HK-2 (cell line): Measurements from ENCODE around the gene H2AZ1.
"Not testable (repeated sequence)": the region's sequence is repeated elsewhere in the genome, so short reads cannot be mapped to it uniquely, and the experiment has no call there.

Source experiments
- DNase-seq: peaks from one replicate; pipeline ENCODE4 v3.0.0-alpha.2; 2018; ENCODE audit not compliant: unreplicated experiment

The H2AZ1 gene

DNA sequence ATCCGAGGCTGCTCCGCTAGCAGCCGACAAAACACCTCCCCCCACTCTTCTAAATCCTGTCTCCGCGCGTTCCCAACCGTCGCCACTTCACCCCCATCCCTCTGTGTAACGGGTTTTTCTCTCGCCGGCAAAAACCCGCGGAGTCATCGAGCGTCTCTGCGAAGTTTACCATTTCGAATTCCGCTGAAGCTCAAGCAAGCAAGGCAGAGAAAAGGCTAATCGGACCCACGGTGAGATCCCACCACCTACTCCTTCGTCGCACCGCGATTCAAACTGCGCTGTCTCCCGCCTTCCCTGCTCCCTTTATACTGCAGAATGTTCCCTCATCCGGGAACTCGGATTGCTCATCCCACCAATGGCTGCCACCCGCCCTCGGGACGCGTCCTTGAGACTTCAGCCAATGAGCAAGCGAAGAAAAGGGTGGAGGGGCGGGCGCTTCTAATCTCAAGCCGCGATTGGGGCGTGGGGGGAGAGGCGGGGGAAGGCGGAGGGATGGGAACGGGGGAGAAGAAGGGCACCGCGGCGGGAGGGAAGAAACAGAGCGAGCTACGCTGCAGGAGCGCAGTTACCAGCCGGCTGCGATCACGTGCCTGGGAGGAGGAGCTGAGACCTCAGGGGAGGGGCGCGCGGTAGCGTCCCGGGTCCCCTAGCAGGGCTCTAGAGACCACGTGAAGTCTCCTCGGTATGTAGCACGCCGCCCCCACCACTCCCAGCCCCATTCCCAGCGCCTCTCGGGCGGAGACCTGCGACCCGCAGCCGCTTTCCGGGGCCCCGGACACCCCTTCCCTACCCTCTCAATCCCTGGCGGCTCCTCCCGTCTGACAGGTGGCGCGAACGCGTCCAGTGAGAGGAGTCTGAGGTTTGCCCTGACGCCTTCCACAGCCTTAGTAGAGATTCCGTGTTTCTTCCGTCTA, at the start of gene H2AZ1:
H2AZ1 (minus strand) TSS at position 277 of the 914 bp plus-strand sequence; CDS start at position 172, 105 bp downstream.
- DNase-seq, result peak; percentile 99

DNA sequence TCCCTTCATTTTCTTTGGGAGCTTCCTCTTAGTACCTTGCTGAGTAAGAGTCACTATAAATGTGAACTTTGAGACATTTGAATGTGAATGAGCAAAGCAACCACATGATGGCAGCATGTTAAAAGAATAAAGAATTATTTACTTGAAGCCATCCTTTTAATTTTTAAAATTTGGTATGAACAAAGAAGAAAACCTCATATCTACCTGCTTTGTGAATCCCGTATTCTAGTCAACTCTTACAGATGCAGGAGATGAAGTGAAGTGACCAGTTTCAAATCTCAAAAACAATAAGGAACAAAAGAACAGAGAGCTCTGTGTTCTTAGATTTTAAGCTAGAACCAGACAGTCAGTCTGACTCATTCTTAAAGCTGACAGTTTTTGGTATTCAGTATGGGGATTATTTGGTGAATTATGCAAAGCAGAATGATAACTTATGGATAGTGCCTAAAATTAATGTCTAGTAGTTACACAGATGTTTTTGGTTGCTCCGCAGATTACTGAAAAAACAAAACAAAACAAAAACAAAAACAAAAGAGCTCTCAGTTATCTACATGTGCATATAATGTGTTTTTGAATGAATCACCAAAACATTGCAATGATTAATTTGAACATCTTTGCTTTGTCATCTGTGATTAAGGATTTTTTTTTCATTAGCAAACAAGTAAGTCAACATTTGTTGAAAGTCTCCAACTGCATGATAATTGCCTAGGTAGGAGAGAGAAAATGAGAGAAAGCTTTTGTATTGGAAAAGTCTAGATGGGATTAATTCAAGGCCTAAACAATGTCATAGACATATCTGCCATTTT, 48.2 kb upstream of the H2AZ1 start:
- DNase-seq, result no peak

DNA sequence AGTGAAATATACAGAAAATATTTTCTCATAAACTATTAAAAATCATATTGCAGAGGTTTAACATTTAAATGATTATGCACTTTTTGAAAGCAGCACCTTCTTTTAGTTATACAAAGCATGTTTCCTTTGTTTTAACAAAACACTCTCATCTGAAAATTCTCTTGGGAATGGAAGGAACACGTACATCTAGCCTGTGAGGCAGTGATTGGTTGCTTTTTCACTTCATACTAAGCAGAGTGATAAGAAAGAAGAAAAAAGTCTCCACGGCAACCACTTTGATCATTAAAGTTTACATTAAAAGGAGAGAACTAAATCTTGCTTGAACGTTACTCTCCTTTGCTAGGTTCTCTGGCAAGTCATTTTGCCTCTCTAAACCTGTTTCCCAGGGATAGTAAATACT, 41.7 kb upstream of the H2AZ1 start:
- no peak for DNase-seq

DNA sequence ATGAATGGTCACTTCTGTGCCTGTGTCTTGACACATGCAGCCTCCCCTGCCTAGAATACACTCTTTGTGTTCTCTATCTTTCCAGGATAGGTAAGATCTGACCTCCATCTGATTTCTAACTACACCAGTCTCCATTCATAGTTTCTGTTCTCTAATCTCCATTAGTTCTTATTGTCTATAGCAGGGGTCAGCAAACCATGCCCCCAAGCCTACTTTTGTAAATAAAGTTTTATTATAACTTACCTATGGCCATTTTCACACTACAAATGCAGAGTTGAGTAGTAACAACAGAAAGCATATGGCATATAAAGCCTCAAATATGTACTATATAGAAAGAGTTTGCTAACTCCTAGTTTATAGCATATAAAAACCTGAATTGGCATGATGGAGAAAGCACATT, 37.6 kb upstream of the H2AZ1 start:
- DNase-seq, result no peak

DNA sequence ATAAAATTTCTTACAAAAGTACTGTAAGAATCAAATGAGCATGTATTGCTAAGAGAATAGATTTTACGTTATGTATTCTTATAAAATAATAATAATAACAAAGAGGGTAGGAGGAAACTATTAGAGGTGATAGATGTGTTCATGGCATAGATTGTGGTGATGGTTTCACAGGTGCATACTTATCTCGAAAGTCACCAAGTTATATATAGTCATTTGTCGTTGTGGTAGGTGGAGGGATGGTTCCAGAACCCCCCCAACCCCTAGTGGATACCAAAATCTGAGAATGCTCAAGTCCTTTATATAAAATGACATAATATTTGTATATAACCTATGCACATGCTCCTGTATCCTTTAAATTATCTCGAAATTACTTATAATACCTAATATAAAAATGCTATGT, 36.7 kb upstream of the H2AZ1 start:
- no peak for DNase-seq

DNA sequence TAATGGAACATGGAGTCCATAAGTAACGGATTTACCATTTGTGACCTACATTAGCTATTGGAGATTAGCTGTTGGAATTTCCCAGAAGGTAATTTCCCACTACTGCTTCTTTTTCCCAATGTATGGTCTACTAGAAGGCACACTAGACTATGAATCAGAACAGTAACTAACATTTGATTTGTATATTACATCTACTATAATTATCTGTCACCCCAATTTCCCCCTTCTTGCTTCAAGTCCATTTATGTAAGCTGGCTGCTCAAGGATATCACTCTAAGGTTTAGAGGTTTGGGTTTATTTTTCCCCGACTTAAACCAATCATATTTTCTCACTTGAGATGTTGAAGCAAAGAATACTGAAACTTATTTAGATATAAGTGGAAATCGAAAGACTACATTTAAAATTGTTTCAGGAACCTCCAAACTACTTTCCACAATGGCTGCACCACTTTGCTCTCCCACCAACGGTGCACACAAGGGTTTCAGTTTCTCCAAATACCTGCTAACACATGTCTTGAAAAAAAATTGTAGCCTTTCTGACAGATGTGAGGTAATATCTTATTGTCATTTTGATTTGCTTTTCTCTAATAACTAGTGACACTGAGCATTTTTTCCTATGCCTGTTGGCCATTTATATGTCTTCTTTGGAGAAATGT, 33.3 kb upstream of the H2AZ1 start:
- no peak for DNase-seq

DNA sequence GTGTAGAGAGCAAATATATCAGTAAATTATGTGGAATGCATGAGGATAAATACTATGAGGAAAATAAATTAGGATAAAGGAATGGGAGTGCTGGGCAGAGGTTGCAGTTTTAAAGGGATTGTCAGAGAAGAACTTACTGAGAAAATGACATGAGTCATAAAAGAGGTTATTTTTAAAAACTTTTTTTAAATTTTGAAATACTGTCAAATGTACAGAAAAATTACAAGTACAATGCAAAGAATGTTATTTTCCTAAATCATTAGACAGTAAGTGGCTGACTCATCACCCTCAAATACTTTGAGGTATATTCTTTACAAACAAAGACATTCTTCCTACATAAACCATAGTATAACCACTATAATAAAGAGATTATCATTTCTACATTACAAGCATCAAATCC, 29.8 kb upstream of the H2AZ1 start:
- DNase-seq, result no peak

DNA sequence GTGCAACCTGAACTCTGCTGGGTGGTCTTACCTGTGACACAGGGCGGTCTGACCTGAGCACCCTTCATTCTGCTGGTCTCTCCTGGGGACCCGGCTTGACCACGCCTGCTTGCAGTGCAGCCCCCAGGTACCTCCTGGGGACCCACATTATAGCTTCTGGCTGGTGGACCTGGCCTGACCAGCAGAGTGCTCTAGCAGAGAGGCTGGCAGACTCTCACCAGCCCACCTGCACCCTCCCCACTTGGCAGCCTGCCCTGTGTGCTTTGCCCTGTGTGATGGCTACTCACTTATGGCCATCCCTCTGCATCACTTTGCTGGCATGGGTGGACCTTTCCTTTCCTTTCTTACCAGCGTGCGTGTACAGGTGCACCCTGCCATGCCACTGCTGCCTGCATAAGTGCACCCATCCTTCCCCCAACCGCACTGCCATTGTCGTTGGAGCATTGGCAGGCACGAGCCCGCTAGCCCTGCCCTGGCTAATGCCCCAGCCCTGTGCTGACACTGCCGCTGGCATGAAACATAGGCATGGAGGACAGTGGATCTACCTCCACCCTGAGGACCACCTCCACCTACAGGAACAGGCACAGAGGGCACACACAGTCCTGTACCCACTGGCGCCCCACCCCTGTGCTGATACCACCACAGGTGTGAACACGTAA, 21.5 kb upstream of the H2AZ1 start:
- no peak for DNase-seq

DNA sequence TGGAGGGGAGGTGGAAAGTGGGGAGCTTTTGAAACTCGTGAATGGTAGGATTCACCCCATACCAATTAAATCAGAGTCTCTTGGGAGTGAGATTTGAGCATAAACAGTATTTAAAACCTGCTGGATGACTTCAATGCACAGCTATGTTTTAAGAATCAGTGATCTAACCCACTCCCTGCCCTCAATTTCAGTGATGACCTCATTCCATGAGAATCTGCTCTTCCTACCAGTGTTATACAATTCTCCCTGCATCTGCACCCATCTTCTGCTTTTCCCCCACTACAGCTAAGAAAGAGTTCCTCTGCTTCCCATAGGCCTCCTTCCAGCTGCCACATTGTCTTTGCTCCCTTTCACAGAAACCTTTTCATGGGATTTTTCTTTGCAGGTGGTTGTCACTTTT, 18.3 kb upstream of the H2AZ1 start:
- no peak for DNase-seq

DNA sequence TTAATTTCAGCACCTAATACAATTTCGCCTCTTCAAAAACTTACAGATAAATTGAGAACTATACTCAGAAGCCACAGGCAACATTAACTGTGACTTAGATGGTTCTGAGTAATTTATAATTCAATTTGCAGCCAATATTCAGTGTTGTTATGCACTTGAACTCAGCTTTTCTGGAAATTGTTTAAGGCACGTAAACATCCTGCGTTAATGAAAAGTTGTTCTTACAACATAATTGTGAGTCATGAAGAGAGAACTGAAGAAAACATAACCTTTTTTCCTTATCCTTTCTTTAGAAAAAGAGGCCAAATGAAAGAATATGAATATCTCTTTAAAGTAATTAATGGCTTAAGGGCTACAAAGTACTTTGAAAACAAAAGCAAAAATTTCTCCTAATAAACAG, 16.6 kb upstream of the H2AZ1 start:
- DNase-seq, result no peak

DNA sequence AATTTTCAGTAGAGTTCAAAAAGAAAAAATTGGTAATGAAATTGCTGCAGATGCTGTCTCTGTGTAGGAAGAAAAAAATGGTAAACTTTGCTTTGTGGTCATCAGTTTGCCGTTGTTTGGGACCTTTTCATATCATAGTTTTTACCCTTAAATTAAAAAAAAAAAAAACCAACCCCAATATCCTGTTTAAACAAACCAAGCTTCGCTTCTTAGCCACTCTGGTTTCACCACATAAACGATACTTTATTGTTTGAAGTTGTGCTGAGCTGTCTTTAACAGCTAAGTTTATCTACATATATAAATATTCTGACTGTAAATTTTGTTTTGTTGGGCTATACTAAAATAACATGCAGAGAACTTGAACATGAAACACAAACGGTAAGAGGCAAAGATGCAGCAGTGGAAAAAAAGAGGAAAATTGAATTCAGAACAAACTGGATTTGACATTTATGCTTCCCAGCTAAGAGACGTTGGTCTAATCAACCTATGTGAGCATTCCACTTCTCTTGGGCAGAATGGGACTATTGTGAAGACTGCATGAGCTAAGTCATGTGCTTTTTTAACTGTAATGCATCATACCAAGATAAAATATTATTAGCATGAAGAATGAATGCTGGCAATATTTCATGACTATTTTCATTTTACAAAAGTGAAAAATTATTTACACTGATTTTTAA, 15.7 kb upstream of the H2AZ1 start:
- DNase-seq, result no peak

DNA sequence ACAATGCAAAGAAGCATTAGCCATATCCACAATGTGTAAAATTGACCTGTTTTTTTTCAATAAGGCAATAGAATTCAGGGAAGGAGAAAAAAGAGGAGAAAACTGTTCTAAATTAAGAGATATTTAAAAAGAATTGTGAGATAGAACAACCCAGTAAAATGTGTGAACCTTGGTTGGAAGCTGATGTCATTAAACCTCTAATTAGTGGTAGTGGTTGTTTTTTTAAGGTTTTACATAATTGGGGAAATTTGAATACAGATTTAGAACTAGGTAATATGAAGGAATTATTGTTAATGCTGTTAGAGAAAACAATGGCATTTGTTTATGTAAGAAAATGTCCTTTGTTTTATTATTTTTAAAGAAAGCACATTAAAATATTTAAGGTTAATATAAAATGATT, 15.1 kb upstream of the H2AZ1 start:
- DNase-seq, result no peak

DNA sequence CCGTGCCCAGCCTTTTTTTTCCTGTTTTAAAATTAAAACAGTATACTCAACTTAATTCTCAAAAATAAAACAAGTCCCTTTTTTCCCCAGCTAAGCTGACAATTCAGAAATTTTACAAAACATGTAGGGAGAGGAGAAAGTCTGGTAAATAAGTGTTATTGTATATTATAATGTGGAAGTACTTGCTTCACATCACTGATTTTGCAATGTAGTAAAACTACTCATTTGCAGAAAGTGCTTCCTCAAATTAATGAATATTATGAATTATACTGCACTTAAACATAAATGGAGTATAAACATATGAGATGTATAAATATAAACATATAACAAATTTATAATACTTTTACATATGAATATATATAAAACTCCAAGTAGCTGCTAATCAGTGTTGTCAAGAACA, 11.6 kb upstream of the H2AZ1 start:
- DNase-seq, result no peak

DNA sequence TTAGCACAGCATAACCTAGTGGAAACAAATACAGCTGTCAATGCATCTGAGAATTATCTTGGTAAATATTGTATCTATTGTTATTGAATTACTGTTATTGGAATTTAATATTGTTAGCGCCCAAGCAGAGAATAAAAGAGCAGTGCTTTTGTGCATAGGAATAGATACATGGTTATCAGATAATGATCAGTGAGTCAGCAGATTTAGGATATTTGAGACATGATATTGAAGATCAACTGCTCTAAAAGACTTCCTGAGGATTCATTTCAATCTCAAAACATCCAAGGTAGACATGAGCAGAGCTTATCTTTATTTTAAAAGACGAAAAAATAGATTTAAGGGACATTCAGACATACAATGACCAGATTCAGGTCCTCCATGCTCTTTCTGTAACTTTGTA, 10.6 kb upstream of the H2AZ1 start:
- no peak for DNase-seq

DNA sequence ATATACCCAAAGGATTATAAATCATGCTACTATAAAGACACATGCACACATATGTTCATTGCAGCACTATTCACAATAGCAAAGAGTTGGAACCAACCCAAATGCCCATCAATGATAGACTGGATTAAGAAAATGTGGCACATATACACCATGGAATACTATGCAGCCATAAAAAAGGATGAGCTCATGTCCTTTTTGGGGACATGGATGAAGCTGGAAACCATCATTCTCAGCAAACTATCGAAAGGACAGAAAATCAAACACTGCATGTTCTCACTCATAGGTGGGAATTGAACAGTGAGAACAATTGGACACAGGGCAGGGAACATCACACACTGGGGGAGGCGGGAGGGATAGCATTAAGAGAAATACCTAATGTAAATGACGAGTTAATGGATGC, 8.1 kb upstream of the H2AZ1 start:
- DNase-seq, result not testable (repeated sequence)

DNA sequence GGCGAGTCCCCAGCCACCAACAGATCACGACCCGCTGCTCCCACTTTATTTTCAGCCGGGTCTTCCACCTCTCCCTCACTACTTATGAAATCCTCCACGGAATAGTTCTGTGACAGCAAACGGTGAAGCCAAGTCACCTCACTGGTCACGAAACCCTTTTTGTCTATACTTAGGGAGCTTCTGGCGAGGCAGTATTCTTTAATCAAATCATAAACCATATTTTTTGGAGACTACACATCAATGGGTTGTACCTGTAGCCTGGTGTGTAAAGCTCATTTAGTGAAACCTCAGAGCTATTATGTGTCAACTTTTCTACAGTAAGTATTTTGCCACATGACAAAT, 809 bp upstream of the H2AZ1 start:
- DNase-seq, result no peak

DNA sequence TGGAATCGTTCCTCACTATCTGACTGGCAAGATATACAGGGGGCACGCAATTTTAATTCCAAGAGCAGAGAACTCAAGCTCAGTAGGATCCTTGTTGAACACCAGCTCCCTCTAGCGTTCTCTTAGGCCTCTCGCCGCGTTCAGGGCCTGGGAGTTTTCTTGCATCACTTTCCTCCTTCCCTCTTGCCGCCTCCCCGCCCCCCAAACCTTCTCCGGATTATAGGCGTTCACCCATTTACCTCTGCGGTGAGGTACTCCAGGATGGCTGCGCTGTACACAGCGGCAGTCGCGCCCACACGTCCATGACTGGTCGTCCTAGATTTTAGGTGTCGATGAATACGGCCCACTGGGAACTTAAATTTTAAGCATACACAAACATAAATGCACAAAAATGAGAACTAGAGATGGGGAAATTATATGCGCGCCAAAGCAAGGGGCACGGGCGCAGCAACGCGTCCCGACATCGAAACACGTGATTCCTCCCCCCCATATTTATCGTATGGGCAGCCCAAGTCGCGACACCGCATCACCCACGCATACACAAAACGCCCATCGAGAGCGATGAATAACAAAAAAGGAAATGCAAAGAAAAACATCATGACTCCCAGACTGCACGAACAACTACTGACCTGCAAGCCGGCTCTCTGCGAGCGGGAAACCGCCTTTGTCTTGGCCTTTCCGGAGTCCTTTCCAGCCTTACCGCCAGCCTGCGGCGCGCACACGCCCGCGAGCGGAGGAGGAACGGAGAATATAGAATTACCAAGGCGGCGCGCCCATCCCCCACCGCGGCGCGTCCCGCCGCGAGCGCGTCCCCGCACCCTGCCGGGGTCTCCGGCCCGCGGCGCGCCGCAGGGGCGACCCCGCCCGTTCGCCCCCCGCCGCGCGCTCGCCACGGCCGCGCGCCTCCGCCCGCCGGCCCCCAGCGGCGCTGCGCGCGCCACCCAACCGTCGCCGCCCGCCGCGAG, 759 bp downstream of the H2AZ1 start:
- DNase-seq, result peak; percentile 93

DNA sequence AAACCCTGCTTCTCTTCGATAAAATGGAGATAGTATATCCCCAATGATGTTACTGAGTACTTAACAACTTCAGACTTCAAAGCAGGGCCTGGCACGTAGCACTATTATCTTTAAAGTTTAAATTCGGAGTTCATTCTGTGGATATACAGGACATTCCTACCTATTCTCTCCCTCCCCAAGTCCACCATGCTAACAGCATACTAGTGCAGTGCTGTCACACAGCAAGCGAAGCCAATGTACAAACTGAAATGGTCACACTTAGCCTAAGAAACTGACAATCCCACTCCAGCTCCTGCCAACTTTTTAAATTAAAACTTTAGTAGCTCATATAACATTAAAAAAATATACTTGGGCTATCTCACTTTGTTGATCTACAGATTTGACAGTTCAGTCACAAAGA, 2.5 kb downstream of the H2AZ1 start:
- DNase-seq, result no peak

DNA sequence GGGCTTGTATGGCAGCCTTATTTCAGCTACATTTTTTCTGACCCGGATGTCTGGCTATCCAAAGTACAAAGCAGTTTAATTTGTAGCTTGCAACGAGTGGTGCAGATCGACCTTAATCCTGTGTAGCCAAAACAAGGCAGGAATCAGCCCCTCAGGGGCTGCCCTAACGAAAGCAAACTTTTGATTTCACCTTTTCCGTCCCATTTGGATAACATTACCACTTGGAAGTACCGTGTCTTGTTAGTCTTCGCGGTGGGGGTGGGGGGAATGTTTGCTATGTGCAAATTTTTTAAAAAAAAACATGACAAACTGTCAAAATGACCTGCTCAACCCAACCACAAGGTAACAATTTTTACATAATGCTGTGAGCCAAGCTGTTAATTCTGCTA, 2.9 kb downstream of the H2AZ1 start:
- no peak for DNase-seq
